Measurements from ENCODE around the gene MLST8. TPM values are rescaled to one million over a fixed set of nuclear protein-coding genes. Genes with fewer than 3 reads are reported as not detected.

The MLST8 gene
- total RNA-seq, 1 experiment from 2014 or later, result 58.7 TPM

DNA sequence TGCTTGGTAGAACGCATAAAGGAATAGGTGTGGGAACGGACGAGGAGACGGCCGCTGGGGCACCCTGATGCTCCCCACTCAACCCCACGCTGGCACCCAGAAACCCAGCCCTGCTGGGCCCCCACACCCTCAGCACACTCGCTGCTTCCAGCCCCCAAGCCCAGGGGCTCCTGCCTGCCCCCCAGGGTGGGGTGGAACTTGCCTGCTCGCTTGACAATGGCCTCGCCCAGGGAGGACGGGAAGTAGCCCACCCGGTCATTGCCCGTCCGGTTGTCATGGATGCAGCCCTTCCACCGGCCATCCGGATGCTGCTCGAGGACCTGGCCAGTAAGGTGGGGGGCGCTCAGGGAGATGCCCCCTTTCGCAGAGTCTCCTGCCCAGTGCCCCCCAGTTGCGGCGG is 18.7 kb upstream of the MLST8 start:
- ChIA-PET POLR2A (no interaction called here), CTCF (no interaction called here), RAD21 (ENCODE audit: low non-redundant PET in 1 of 2, low total read pairs in 2 of 2, uncharacterized antibody in 2 of 2, unreplicated experiment in 2 of 2) (no interaction called here)

More for the DNA sequence above, 18.7 kb upstream of the MLST8 start:
- H3K27ac ChIP-seq (ENCODE audit: low read depth, low read length), result no peak overlapping the region
- no peaks in the 10 kb centered on the region for H3K79me2 ChIP-seq (ENCODE audit: insufficient read depth, low read length)
- ATAC-seq, result no peak
- BruUV-seq (replicated peaks), result no TSS peak
- H3K4me2 ChIP-seq (ENCODE audit: low read length), result no peak overlapping the region
- H2AFZ ChIP-seq (ENCODE audit: low read depth, low read length, poor library complexity, severe bottlenecking), result no peak overlapping the region
- no peak overlapping the region for H3K9ac ChIP-seq (ENCODE audit: low read length)
- no peaks in the 10 kb centered on the region for H4K20me1 ChIP-seq (ENCODE audit: insufficient read depth)
- H3K4me1 ChIP-seq (ENCODE audit: control insufficient read depth in 1 of 2, insufficient read depth in 2 of 2, low read length in 2 of 2), result no peaks in the 10 kb centered on the region
- TF ChIP-seq POLR2A (IDR thresholded peaks at IDR 0.05; ENCODE audit: borderline replicate concordance, extremely low read depth, insufficient read depth, insufficient read length) (no peak), JUND (IDR thresholded peaks at IDR 0.05) (no peak), EZH2 (IDR thresholded peaks at IDR 0.05) (no peak), SIN3A (IDR thresholded peaks at IDR 0.05; ENCODE audit: low read depth) (no peak), EGR1 (IDR thresholded peaks at IDR 0.05; ENCODE audit: low read depth) (no peak), YY1 (IDR thresholded peaks at IDR 0.05; ENCODE audit: extremely low read depth, insufficient replicate concordance, low read depth, low read length) (no peak), ZNF274 (IDR thresholded peaks at IDR 0.05; ENCODE audit: low read depth, low read length) (no peak), CEBPB (IDR thresholded peaks at IDR 0.05; ENCODE audit: low read depth) (no peak), SP1 (IDR thresholded peaks at IDR 0.05; ENCODE audit: low read depth) (no peak), ZFX (IDR thresholded peaks at IDR 0.05) (no peak)
- TF ChIP-seq, protein P1, sequence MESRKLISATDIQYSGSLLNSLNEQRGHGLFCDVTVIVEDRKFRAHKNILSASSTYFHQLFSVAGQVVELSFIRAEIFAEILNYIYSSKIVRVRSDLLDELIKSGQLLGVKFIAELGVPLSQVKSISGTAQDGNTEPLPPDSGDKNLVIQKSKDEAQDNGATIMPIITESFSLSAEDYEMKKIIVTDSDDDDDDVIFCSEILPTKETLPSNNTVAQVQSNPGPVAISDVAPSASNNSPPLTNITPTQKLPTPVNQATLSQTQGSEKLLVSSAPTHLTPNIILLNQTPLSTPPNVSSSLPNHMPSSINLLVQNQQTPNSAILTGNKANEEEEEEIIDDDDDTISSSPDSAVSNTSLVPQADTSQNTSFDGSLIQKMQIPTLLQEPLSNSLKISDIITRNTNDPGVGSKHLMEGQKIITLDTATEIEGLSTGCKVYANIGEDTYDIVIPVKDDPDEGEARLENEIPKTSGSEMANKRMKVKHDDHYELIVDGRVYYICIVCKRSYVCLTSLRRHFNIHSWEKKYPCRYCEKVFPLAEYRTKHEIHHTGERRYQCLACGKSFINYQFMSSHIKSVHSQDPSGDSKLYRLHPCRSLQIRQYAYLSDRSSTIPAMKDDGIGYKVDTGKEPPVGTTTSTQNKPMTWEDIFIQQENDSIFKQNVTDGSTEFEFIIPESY (IDR thresholded peaks at IDR 0.05; ENCODE audit: extremely low read depth, insufficient replicate concordance, low read length), result no peak
- TF ChIP-seq, protein P2, sequence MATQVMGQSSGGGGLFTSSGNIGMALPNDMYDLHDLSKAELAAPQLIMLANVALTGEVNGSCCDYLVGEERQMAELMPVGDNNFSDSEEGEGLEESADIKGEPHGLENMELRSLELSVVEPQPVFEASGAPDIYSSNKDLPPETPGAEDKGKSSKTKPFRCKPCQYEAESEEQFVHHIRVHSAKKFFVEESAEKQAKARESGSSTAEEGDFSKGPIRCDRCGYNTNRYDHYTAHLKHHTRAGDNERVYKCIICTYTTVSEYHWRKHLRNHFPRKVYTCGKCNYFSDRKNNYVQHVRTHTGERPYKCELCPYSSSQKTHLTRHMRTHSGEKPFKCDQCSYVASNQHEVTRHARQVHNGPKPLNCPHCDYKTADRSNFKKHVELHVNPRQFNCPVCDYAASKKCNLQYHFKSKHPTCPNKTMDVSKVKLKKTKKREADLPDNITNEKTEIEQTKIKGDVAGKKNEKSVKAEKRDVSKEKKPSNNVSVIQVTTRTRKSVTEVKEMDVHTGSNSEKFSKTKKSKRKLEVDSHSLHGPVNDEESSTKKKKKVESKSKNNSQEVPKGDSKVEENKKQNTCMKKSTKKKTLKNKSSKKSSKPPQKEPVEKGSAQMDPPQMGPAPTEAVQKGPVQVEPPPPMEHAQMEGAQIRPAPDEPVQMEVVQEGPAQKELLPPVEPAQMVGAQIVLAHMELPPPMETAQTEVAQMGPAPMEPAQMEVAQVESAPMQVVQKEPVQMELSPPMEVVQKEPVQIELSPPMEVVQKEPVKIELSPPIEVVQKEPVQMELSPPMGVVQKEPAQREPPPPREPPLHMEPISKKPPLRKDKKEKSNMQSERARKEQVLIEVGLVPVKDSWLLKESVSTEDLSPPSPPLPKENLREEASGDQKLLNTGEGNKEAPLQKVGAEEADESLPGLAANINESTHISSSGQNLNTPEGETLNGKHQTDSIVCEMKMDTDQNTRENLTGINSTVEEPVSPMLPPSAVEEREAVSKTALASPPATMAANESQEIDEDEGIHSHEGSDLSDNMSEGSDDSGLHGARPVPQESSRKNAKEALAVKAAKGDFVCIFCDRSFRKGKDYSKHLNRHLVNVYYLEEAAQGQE (IDR thresholded peaks at IDR 0.05; ENCODE audit: low read depth), result no peak
- TF ChIP-seq, protein P3, sequence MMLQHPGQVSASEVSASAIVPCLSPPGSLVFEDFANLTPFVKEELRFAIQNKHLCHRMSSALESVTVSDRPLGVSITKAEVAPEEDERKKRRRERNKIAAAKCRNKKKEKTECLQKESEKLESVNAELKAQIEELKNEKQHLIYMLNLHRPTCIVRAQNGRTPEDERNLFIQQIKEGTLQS (IDR thresholded peaks at IDR 0.05), result no peak
- TF ChIP-seq, protein P4, sequence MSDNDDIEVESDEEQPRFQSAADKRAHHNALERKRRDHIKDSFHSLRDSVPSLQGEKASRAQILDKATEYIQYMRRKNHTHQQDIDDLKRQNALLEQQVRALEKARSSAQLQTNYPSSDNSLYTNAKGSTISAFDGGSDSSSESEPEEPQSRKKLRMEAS (IDR thresholded peaks at IDR 0.05), result no peak
- DNase-seq (ENCODE audit: low read depth, low spot score), result no peak
- no peaks in the 10 kb centered on the region for H3K27me3 ChIP-seq (ENCODE audit: insufficient read depth, low read length)
- no peaks in the 10 kb centered on the region for H3K9me3 ChIP-seq (ENCODE audit: control insufficient read depth in 1 of 2, insufficient read depth in 1 of 2, low read depth in 1 of 2, low read length in 2 of 2)
- intact Hi-C loops (cut with micrococcal nuclease), result no loop called here
- no peaks in the 10 kb centered on the region for H3K9me2 ChIP-seq (ENCODE audit: insufficient read depth)
- no peak overlapping the region for H3K4me3 ChIP-seq (replicated peaks in 1 of 2; ENCODE audit: low read depth in 1 of 2, low read length in 2 of 2)
- no peaks in the 10 kb centered on the region for H3K36me3 ChIP-seq (ENCODE audit: control insufficient read depth in 1 of 2, insufficient read depth in 2 of 2, low read length in 2 of 2)
